GM21737 (cell line): Measurements from ENCODE around the gene ADPGK.
A peak's percentile ranks its signal among the peaks of the same experiment; 100 is the strongest.

Source experiments
- ATAC-seq: cut with Tn5 transposase; IDR thresholded peaks from one replicate; pipeline ENCODE4 v1.9.1; 2021; ENCODE audit warnings: mild to moderate bottlenecking, moderate library complexity; ENCODE audit not compliant: unreplicated experiment

ADPGK gene

DNA sequence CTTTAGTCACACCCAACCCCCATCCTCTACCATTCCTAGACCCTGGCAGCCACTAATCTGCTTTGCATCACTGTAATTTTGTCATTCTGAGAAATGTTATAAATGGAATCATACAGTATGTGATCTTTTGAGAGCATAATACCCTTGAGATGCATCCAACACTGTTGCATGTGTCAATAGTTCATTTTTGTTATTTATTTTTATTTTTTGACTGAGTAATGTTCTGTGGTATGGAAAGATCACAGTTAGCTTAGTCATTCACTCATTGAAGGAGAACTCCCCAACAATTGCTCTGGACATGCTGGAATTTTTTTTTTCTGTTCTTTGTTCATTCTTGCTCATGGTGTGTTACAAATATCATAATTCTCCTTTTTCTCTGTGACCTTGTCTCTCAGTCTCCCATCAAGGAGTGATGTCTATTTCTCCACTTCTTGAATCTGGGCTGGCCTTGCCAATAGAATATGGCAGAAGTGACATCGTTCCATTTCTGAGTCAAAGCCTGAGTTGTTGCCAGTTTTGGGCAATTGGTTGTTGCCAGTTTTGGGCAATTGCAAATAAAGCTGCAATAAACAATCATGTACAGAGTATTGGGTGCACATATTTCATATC is 6.8 kb upstream of the ADPGK start:
- no peak for ATAC-seq

DNA sequence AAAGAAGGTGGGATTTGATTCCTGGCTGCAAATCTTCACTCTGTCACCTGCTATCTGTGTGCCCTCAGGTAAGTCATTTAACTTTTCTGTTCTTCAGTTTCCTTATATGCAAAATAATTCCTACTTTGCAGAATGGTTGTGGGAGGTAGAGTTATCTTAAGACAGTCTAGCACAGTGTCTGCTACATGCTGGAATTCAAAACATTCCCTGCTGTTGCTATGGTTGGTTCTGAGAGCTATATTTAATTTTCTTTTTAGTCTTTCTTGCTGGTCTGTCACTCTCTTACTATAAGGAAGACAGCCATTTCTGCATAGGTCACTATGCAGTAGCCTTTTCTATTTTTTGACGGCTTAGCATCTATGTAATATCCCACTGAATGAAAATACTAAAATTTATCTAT is 4.0 kb upstream of the ADPGK start:
- ATAC-seq = no peak

DNA sequence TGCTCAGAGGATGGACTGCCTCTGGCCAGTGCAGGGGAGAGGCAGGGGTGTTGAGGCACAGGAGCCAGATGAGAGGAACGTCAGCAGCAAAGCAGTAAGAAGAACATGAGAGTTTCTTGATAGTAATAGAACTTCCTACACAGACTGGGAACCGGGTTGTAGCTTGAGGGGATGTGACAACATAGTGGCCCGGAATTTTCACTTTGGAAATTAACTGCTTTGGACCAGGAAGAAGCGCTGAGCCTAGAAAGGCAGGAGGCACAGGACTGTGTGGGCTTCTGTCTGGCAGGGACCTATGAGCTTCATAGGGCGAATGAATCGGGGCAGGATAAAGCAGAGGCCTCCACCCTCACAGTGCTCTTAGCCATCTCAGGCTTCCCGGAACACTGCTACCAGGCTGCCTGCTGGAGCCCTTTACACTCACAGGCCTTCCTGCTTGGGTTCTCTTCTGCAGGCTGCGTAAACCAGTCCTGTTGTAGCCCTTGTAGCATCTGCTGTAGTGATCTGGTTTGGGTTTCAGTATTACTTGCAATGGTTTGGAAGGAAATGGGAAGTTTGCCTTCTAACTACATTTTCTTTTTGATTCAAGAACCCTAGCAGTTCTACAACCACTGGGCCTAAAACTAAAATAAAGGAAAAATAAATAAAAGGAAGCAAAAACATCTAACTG is 3.3 kb upstream of the ADPGK start:
- no peak for ATAC-seq

DNA sequence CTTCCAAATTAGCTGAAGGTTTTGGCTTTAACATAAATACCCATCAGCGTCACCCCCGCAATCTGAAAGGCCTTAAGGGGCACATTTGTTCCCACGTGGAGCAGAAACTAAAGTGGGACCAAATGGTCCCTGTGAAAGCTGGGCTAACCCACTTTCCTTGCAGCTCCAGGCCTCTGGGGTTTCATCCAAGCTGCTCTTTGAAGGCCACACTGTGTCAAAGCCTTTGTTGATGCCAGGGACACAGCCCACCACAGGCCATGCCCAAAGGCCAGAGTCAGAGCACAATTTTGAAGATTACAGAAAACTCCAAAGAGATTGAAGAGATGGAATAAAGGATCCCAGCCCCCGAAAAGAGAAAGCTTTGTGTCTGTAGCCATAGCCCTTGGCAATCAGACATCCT is 2.7 kb upstream of the ADPGK start:
- ATAC-seq = no peak

DNA sequence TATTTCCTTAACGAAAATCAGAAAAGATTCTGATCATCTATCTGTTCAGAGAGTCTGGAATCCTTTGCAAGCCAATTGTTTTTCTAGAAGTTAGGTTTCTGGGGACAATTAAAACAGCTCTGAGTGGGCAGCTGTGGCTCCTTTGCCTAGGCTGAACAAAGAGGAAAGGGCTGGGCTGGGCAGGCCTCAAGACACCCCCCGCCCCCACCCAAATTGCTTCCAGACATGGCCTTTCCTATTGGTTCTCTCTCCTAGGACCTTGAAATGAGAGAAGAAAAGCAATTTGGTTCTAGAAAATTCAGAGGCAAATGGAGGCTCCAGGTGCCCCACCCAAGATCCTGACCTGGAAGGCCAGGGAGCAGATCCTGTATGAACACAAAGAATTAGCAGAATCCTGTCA is 2.3 kb upstream of the ADPGK start:
- ATAC-seq = no peak

DNA sequence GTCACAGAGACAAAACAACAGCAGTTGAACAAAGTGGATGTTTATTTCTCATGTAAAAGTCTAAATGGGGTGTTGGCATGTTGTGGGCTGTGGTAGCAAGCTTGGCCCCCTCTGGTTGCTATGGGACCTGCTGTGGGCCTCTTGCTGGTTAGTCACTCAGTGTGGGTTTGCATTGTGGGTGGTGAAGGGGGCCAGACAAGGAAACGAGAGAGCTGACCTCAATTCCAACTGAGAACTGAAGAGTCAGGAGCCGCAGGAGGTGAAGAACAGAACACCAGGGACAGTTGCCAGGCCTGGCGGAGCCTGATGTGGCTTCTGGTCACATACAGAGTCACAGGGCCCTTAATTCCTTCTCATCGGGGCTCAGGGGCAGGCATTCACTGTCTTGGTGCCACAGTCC is 1.9 kb upstream of the ADPGK start:
- ATAC-seq = no peak

DNA sequence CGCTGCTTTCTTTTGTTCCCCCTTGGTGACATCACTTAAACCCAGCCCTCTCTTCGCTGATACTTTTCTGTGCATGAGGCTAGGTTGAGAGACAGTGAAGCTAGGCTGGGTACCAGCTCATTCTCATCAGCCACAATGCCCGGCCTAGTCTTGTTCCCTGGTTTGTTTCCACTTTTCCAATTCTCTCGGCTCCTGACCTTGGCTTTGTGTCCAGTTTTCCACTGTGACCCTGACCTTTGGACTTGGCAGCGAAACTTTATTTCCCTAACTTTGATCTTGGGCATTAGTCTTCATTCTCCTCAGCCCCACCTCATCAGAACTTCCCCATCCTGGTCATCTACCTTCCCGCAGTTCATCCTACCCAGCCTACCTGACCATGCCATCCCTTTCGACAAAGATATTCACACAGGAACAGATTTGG is 908 bp upstream of the ADPGK start:
- ATAC-seq = no peak

DNA sequence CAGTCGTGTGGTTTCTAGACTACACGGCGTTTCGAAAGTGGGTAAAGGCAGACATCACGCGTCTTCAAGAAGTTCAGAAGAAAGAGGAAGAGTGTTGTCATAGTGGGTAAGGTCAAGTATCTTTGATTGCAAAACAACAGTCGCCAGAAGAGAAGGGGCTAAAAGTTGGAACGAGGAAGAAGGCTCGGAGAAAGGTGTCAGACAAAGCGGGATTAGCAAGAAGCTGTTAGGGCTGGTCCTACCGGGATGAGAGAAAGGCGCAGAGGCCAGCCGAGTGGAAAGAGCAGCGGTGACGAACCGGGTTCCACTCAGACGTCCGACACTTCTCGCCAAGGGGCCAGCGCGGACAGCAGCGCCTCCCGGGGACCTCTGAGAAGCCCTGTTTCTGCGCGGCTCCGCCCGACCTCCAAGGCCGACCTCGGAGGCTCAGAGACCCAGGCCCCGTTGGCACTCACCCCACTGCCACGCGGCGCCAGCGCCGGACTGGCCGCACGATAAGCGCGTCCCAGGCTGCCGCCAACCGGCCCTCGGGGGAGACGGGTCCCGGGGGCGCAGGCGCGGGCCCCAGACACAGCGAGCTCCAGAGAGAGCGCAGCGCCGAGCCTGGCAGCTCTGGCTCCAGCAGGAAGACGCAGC is 436 bp downstream of the ADPGK start:
- peak; percentile 30 for ATAC-seq

DNA sequence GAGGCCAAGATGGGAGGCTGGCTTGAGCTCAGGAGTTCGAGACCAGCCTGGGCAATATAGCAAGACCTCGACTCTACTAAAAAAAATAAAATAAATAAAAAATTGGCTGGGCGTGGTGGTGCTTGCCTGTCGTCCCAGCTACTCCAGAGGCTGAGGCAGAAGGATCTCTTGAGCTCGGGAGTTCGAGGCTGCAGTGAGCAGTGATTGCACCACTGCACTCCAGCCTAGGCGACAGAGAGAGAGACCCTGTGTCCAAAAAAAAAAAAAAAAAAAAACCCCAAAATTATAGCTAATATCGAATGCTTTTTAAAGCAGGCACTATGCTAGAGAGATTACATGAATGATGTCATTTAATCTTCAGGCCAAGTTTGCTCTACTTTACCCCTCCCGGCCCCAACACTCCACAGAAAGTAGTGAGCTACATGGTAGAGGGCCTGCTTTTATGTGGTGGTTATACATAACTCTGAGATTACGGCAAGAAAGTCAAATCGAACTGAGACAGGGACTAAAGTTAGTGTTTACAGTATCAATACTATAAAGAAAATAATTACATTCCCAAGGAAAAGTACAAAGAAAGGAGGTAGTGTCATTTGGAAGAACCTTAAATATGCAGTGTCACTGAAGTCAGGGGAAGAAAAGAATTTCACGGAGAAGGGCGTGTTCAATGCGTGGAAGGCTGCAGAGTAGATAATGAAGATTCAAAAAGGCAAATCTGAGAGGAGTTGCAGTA is 1.1 kb downstream of the ADPGK start:
- ATAC-seq = no peak

DNA sequence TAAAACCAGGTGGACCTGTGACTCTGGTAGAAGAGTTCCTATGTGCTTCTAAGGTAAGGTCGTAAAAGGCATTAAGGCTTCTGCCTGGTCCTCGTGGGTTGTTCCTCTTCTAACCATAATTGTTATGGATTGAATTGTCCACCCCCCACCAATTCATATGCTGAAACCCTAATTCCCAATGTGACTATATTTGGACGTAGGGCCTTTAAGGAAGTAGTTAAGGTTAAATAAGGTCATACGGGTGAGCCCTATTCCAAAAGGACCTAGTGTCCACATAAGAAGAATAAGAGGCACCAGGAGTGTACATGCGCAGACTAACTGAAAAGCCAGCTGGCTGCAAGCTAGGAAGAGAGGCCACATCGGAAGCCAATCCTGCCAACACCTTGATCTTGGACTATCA is 1.9 kb downstream of the ADPGK start:
- ATAC-seq = no peak

DNA sequence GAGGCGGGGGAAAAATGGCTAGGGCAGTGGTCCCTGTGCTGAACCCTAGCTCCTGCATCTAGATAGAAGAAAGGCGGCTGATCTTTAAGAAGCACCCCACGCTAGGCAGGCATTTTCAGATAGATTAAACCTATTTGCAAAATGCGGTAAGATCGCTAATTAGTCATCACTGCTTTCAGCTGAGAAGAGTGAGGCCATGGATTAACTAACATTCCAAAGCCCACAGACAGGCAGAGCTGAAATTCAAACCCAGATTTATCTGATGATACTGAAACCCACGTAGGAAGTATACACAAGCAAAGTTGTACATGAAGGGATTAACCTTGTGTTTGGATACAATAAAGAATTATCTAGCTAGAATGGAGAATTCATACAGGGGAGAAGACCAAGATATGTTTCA is 4.8 kb downstream of the ADPGK start:
- ATAC-seq = no peak

DNA sequence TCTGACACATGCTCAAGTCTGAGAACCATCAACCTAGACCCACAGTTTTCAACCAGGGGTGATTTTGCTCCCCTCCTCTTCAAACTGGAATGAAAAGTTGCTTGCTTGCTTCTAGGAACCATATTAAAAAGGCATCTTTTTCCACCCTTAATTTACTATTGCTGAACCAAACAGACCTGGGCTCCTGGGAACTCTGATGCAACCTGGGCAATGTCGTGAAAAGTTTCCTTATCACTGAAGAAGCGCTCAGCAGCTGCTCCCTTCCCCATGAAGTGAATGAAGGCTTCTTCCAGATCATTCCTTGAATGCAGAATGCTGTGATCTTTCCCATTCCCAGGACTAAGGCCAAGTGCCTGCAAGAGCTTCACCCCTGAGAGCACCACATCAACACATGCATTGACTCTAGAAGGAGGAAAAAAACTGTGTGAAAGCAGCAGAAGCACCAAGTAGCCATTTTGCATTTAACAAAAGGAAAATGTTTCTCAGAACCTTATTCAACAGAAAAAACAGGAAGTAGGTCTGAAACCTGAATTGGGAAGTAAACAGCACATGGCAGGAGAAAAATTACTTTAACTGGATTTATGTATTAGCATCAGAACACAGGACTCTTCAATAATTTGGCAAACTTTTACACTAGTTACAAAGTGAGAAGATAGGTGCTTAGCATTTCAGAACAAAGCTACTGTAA is 8.7 kb downstream of the ADPGK start:
- ATAC-seq = no peak

DNA sequence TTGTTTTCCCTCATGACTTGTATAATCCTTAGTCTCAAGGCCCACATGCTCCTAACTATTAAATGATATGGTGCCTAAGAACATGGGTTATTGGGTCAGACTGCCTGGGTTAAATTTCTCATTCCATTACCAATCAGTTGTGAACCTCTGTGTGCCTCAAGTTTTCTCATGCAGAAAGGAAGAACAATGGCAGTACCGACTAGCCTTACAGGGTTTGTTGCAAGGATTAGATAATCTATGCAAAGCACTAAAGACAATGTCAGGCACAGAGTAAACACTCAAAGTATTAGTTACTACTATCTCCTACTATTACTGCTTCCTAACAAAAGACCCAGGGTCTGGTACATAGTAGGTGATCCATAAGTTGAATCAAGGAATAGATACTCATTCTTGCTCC is 12.2 kb downstream of the ADPGK start:
- no peak for ATAC-seq

DNA sequence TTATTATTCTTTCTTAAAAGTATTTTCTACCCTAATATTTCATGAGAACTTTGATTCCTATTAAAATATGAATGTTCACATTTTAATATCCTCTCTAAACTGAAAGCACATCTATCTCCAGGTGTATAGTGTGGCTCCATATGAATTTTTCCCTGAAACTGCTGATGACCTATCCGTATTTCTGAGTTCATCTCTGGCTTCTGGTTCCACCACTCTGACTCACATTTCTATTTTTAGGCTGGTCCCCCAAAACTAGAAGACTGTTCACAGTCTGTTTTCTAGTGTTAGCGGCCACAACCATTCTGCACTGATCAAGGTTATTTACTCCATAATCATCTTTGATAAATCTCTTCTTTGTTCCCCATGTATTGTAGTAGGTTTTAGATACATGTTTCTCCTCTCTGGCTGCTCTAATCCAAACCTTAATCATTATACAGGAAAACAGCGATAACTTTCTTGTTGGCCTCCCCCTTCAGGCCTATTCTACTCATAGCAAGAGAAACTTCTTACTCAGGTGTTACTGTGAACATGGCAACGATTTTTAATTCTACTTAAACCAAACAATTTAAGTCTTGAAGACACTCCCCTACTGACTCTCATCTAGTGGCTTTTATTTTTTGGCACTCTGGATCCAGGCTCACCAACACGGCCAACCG is 12.8 kb downstream of the ADPGK start:
- no peak for ATAC-seq

DNA sequence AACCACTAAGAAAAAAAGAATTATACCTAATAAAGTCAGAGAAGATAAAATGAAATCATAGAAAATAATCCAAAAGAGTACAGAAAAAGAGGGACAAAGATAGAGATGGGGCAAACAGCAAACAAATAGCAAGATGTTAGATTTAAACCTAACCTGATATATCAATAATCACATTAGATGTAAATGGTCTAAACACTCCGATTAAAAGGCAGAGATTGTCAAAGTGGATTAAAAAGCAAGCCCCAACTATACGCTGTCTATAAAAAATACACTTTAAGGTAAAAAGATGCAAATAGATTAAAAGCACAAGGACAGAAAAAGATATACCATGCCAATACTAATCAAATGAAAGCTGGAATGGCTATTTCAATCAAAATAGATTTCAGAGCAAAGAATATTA is 16.8 kb downstream of the ADPGK start:
- no peak for ATAC-seq

DNA sequence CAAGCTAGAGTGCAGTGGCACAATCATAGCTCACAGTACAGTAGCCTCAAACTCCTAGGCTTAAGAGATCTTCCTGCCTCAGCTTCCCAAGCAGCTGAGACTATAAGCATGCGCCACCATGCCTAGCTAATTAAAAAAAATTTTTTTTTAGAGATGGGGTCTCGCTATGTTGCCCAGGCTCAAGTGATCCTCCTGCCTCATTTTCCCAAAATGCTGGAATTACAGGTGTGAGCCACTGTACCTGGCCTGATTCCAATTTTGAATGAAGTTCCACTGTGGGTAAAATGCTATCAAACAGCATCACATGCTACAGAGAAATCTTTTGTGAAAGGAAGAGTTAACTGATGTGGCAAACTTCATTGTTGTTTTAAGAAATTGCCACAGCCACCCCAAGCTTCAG is 17.5 kb downstream of the ADPGK start:
- no peak for ATAC-seq

DNA sequence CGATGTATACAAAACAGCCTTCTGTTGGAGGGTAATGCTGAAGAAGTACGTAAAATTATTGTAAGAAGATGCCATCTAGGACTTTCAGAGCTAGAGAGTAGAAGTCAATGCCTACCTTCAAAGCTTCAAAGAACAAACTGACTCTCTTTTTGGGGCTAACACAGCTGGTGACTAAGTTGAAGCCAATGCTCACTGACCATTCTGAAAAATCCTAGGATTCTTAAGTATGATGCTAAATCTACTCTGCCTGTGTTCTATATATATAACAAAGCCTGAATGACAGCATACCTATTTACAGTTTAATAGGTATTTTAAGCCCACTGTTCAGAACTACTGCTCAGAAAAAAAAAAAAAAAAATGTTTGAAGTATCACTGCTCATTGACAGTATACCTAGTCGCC is 18.9 kb downstream of the ADPGK start:
- ATAC-seq = no peak

DNA sequence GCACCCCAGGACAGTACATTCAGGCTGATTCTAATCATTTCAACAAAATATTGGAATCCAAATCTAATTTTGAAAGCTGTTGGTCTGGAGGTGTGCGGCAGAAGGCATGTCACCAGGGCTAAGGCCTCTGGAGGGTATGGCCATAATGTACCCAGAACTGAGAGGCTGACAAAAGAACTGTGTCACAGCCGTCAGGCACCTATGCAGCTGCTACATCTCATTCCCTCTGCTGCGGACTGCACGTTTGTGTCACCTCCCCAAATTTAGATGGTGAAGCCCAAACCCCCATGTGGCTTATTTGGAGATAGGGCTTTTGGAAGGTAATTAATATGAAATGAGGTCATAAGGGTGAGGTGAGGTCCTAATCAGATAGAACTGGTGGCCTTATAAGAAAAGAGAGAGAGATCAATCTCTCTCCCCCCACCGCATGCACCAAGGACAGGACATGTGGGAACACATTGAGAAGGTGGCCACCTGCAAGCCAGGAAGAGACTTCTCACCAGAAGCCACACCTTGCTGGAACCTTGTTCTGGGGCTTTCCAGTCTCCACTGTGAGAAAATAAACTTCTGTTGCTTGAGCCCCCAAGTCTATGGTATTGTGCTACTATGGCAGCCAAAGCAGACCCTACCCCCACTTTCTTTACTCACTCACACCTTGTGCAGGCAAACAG is 22.8 kb downstream of the ADPGK start:
- ATAC-seq = no peak

DNA sequence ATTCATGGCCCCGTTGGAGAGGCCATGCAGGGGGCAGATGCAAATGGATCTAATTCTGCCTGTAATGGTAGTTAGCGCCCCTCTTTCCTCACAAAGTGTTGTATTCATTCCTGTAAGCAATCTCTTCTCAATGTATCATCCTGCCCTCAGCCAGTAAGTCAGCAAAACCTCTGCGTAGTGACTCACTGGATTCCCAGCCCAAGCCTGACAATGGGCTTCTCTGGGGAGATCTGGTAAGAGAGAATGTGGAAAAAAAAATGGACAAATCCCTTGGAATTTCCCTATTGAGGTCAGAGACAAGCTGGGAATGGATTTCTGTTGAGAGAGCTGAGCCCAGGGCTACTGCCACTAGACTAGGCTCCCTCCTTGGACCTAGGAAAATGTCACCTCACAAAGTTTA is 25.4 kb downstream of the ADPGK start:
- no peak for ATAC-seq

DNA sequence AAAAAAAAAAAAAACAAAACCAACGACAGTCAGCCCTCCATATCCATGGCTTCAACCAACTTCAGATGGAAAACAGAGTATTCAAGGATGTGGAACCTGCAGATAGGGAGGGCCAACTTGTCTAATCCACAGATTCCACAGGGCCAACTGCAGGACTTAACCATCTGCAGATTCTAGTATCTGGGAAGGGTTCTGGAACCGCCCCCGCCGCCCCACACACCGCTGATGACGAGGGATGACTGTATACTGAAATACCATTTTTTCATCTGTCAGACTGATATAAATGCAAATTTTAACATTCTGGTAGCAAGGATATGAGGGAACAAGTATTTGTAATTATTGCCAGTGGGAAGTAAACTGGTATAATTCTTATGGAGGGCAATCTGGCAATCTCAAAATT is 29.5 kb downstream of the ADPGK start:
- ATAC-seq = no peak
